Measurements from ENCODE around the gene AKIRIN2. TPM values are rescaled to one million over a fixed set of nuclear protein-coding genes. Genes with fewer than 3 reads are reported as not detected.

Gene AKIRIN2
- total and polyA plus RNA-seq, 4 donors = 11.0 to 18.8 (median 14.4) TPM

- Histone ChIP-seq H3K27ac (ENCODE audit: low read depth in 1 of 2, low read length in 2 of 2) (peak overlapping the region; percentile 93 to 97), H3K27me3 (ENCODE audit: control insufficient read depth in 4 of 4, insufficient read depth in 4 of 4, low read length in 3 of 4) (no peaks in the 10 kb centered on the region), H3K9ac (ENCODE audit: low read depth in 1 of 2, low read length in 2 of 2) (peak overlapping the region in 1 of 2 donors; percentile 71), H3K36me3 (ENCODE audit: control insufficient read depth in 4 of 4, insufficient read depth in 3 of 4, low read depth in 1 of 4, low read length in 3 of 4) (peaks cover 0 to 6% (median 6%) of the 10 kb centered on the region in 4 donors), H3K4me3 (ENCODE audit: low read depth in 1 of 3, low read length in 3 of 3) (no peak overlapping the region), H3K4me1 (ENCODE audit: control insufficient read depth in 4 of 4, insufficient read depth in 4 of 4, low read length in 3 of 4) (peaks cover 16 to 42% (median 25%) of the 10 kb centered on the region in 4 donors), H3K9me3 (ENCODE audit: control insufficient read depth in 4 of 4, low read length in 3 of 4) (no peaks in the 10 kb centered on the region)
- 34% methylated on average over 6 of the region's 6 CpGs for WGBS
- TF ChIP-seq RXRA (IDR thresholded peaks at IDR 0.05) (peak; percentile 100), HNF4A (conservative IDR thresholded peaks at IDR 0.05) (peak; percentile 96), YY1 (IDR thresholded peaks at IDR 0.05) (peak; percentile 87), SP1 (IDR thresholded peaks at IDR 0.05) (peak; percentile 94), FOXA1 (IDR thresholded peaks at IDR 0.05) (peak; percentile 36), GABPA (IDR thresholded peaks at IDR 0.05 in 1 of 2, conservative IDR thresholded peaks at IDR 0.05 in 1 of 2) (peak in 1 of 2 donors; percentile 58), REST (IDR thresholded peaks at IDR 0.05) (peak; percentile 82), ZBTB33 (IDR thresholded peaks at IDR 0.05) (peak; percentile 87), CTCF (IDR thresholded peaks at IDR 0.05; ENCODE audit: low read depth, low read length, missing input control) (no peak), JUND (IDR thresholded peaks at IDR 0.05) (peak; percentile 96 to 98), FOXA2 (IDR thresholded peaks at IDR 0.05) (peak; percentile 79), HNF4G (IDR thresholded peaks at IDR 0.05) (peak; percentile 86), EGR1 (IDR thresholded peaks at IDR 0.05; ENCODE audit: low read depth in 2 of 2) (peak in 1 of 2 donors; percentile 69), NR2F2 (IDR thresholded peaks at IDR 0.05) (peak; percentile 90), MAX (IDR thresholded peaks at IDR 0.05) (peak; percentile 81), RAD21 (IDR thresholded peaks at IDR 0.05) (peak; percentile 59 to 67), TAF1 (conservative IDR thresholded peaks at IDR 0.05) (peak; percentile 36)
- TF ChIP-seq, protein P1, sequence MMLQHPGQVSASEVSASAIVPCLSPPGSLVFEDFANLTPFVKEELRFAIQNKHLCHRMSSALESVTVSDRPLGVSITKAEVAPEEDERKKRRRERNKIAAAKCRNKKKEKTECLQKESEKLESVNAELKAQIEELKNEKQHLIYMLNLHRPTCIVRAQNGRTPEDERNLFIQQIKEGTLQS (IDR thresholded peaks at IDR 0.05) = peak; percentile 96
- no peak for DNase-seq (ENCODE audit: low spot score)
Observed at GRCh38 chr6:87671555-87672029, 30.4 kb downstream of the AKIRIN2 start.
